HG02981 (cell line): ENCODE results near the gene GRIN2A.

Source experiments
- ATAC-seq: cut with Tn5 transposase; IDR thresholded peaks from one replicate; pipeline ENCODE4 v1.9.1; 2021; ENCODE audit warnings: mild to moderate bottlenecking, moderate library complexity; ENCODE audit not compliant: unreplicated experiment

Gene GRIN2A

GRCh38 chr16:10188236-10188635, 6.0 kb upstream of the GRIN2A start:
- no peak for ATAC-seq

DNA sequence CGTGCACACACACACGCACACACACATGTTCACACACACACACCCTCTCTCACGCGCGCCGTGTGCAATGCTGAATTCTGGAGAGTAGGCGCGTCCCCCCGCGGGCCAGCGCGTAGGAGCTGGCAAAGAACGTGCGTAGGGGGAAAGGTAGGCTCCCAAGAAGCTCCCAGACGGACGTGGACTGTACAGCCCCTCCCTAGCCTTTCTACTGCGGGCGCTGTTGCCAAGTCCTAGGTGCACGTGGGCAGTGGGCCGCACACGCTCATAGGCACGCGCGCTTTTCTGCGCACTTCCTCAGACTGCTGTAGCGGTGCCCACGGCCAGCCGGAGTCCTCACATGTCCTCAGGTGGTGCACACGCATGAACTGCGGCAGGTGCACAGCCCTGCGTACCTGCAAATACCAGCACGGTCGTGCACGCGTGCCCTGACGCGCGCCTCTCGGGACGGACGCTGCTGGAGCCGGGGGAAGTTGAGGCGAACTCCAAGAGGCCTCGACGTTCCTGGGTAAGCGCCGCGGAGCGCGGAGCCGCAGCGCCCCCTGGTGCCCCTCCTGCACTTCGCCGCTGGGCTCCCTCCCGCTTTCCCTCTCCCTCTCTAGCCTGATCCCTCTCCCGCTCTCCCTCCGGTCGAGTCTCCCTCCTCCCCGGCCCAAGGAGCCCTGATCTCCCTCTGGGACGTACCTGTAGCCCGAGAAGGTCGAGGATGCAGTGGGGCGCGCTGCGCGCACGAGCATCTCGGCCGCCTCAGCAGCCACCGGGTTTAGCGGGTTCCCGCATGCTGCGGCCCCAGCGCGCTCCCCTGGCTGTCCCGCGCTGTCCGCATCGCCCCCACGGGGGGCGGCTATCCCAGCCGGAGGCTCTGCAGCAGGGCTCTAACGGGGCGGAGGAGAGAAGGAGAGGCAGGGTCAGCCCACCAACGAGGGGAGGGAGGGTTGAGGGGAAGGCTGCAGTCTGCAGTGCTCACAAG, 749 bp downstream of the GRIN2A start:
- peak; percentile 50 for ATAC-seq

GRCh38 chr16:10180771-10181163, 1.5 kb downstream of the GRIN2A start:
- no peak for ATAC-seq

GRCh38 chr16:10180042-10180770, 2.0 kb downstream of the GRIN2A start:
- no peak for ATAC-seq

- ATAC-seq, result no peak
Measured at GRCh38 chr16:10178526-10178925, 3.7 kb downstream of the GRIN2A start.

DNA sequence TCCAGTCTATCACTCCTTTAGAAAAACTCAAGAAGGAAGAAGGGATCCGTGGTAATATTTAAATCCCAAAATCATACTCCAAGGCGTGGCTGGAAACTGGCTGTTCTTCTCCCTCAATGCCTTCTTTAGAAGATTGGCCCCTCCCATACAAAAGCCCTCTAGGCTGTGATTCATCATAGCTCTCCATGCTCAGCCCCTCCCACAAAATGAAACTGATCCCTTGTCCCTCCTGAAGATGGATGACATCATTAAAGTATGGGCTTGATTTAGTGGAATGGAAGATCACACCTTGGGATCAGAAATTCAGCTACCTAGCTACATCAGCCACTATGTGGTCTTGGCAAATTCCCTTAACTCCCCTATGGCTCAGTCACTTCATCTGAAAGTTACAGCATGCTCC, 4.1 kb downstream of the GRIN2A start:
- ATAC-seq, result no peak

DNA sequence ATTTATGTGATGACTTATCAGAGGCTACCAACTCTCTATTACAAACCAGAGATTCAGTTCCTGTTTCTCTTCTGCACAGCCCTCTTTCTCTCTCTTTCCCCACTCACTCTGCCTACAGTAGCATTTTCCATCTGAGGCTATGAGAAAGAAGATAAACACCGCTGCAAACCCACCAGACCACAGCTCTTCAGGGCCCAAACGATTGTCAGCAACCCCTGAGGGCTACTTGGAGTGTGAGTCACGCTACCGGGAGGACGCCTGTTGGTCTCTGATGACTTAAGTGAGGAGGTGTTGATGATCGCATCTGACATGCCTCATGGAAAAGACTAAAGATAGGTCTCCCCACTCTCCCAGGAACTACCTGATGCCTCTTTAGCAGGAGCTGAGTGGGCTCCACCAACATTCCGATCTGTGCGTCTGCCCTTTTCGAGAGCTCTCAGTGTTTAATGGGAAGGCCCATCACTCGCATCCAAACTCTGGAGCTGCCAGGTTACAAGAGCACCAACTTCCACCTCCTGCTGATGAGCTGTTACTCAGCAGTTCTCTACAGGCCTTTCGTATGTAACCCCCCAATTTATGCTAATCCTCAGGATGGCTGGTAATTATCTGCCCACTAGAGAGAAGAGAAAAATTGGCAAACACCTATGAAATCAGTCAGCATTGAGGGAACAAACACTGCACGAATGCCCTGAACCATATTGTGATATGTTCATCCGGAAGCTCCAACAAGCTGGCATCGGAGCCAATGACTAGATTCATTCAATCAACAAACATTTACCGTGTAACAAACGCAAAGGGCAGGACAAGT, 9.2 kb downstream of the GRIN2A start:
- no peak for ATAC-seq

- no peak for ATAC-seq
Measured at GRCh38 chr16:10171221-10171620, 11.0 kb downstream of the GRIN2A start.

DNA sequence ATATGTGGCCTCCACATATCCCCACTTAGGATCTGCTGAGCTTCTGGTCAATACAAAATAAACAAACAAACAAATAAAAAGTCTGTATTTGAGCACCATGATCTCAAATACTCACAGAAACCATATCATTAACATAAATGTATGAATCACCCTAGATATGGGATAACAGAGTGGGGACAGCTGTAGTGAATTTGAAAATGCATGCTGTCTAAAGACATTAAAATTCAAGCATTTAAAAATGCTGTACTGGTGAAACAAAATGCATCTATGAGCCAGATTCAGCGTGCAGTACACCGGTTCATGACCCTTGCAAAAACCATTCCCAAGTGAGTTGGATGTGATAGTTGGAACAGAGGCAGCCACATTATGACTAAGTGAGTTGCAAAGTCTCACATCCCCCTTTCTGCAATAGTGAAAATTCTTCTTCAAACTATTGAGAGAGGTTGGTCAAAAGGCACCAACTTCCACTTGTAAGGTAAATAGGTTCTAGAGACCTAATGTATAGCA, 12.3 kb downstream of the GRIN2A start:
- ATAC-seq, result no peak

- no peak for ATAC-seq
Measured at GRCh38 chr16:10169031-10169430, 13.2 kb downstream of the GRIN2A start.

- no peak for ATAC-seq
Measured at GRCh38 chr16:10168258-10168657, 14.0 kb downstream of the GRIN2A start.

- ATAC-seq, result no peak
Measured at GRCh38 chr16:10165643-10166042, 16.6 kb downstream of the GRIN2A start.

DNA sequence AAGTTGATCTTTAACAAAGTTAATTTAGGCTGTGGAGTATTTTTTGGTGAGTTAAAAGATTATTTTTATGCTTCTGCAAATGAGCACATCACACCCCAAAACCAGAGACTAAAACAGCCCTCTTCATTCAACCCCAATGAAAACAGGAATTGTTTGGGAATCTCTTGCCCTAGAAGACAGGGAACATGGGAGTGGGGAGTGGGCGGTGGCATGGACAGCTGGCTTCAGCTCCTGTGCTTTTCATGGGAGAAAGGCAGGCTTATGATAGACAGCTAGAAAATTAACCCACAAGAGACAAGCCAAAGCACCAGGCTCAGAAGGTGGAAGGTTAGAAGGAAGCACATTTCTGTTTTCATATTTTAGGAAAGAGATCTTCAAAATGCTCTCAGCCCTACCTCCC, 19.2 kb downstream of the GRIN2A start:
- ATAC-seq, result no peak

DNA sequence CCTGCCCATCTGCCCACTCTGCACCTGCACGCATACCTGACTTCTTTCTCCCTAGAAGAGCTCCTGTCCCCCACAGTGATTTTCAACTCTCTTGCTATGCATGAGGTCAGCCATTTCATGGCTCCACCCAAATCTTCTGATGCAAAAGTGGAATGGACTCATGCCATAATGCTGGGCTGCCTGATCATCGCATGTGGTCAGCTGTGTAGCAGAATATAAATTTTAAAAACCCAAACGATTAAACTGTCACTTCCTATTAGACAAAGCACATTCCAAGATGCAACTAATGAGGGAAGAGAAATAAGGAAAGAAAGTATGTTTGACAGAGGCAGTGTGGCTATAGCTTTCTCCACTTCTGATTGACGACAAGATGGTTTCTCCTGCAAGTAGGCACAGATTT, 26.1 kb downstream of the GRIN2A start:
- no peak for ATAC-seq

DNA sequence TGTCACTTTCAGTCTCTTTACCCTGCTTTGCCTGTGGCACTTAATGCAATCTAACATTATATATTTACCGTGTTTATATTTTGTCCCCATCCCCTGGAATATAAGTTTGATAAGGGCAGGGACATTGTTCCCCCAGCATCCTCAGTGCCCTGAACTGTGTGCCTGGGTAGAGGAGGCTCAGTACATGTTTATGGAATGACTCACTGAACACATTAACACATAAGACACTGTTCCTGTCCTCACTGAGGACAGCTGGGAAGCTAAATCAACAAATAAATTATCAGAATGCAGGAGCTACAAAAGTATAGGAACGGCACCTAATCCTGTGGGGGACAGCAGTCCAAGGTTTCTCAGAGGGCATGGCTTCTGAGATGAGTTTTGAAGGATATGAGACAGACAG, 27.8 kb downstream of the GRIN2A start:
- ATAC-seq, result no peak

DNA sequence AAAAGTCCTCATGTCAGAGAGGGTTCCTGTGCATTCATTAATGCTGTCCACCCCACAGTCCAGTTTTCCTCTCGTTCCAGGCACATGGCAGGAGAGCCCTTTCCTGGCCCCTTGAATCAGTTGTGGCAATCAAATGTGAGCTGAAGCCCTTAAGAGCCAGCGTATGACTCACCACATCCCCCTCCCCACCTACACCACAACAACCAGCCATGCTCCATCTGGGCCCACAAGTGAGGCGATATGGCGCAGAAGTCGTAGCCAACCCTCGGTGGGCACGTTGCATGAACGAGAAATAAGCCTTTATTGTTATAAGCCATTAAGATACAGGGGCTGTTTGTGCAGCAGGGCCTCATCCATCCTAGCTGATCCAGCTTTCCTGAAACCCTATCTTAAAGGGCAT, 28.2 kb downstream of the GRIN2A start:
- no peak for ATAC-seq

DNA sequence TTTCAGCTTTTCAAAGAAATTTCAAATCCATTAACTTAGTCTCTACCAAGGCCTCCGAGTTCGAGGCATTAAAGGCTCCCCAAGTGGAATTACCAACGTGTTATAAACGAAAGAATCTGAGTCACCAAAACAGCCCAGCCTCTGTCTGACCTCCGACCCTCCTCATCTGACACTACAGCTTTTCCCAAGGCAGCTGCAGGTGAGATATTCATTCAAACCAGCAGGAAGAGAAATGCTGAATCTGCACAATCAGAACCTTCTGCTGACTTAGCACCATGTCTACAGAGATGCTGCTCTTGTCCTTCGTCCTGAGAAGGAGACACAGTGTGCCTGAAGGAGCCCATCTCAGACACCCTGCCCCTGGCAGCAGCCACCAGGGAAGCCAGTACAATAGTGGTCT, 30.5 kb downstream of the GRIN2A start:
- ATAC-seq, result no peak

DNA sequence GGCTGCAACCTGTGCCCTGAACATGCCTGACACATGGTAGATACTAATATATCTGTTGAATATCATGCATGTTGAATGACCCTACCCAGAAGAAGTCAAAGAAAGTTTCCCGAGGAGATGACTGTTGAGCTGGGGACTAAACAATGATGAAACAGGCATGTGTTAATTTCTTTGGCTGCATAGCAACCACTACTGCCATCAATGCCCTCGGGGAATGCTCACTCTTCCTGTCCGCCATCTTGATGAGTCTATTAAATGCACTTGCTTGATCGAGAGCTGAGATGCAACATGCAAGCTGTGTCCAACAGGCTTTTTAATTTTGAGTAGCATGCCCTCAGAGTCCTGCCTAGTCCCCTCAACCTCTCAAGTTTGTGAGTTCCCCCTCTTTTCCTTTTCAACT, 31.3 kb downstream of the GRIN2A start:
- no peak for ATAC-seq

DNA sequence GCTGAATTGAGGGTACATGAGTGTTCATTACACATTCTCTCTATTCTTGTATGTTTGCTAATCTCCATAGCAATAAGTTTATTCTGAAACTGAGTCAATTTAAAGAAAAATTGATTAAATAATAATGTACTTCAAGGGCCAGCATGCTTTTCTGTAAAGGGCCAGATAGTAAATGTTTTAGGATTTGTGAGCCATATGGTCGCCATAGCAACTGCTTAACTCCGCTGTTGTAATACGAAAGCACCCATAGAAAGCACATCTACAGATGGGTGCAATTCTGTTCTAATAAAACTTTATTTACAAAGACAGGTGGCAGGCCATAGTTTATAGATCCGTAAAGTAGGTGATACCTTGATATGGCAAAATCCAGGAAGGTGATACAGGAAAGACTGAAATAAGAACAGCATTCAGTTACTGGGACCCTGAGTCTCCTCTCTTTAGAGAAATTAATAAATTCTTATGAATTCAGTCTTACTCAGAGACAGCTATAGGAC, 36.6 kb downstream of the GRIN2A start:
- ATAC-seq, result no peak

DNA sequence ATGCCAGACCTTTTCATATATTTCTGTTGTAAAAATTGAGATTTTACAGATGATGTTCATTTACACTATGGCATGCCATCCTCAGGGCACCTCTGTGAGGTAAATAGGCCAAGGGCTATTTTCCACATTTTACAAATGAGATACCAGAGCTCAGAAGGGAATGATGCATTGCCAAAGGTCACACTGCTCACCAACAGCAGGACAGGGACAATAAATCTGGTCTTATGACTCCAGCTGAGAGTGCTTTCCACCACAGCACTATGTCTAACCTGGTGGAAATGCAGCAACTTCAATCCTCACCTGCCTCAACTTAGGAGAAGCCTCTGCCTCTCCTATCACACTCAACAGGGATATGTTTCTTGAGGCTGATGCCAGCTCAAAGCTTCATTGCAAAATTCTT, 40.6 kb downstream of the GRIN2A start:
- ATAC-seq, result no peak

DNA sequence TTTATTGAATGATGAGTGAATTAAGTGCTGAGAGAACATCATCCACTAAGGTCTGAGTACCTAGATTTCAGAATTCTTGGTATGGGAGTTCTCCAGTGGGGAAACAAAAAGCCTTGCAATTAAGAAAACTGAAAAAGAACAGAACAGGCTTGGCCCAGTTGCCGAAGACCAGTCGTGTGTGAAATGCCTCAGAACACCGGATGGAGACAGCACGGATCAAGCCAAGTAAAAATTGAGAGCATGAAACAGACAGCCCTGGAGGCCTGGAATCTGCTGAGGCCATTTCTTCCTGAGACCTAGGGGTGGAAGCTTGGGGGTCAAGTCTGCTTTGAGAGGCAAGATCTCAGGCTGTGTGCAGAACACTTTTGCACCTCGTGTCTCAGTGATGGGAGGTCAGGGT, 43.3 kb downstream of the GRIN2A start:
- no peak for ATAC-seq
